Measurements from ENCODE around the gene C19orf18. TPM values are rescaled to one million over a fixed set of nuclear protein-coding genes. Genes with fewer than 3 reads are reported as not detected.
"Not testable (repeated sequence)": the region's sequence is repeated elsewhere in the genome, so short reads cannot be mapped to it uniquely, and the experiment has no call there.

The C19orf18 gene
- total RNA-seq: 2.2 TPM
- long read RNA-seq: 0 reads

- ATAC-seq: no peak
- no peak for DNase-seq (ENCODE audit: missing footprints)
- intact Hi-C loops (cut with DNase I): loop anchor here (10.0 kb wide), 1 partner anchor 290 kb away; no protein-coding TSS in a partner anchor
These were observed at the start of gene C19orf18 for GRCh38 chr19:57974434-57974833. TSS of gene C19orf18 (minus strand) at chr19:57974534. CDS start at chr19:57974432, 102 bp downstream.

GRCh38 chr19:58022283-58022660 lies 47.9 kb upstream of the C19orf18 start:
- intact Hi-C loops (cut with DNase I): loop anchor here (1.0 kb wide), 1 partner anchor 133 kb away; no protein-coding TSS in a partner anchor
- no peak for DNase-seq (ENCODE audit: missing footprints)
- ATAC-seq: no peak

- ATAC-seq (peak; percentile 94), DNase-seq (ENCODE audit: missing footprints) (no peak)
- intact Hi-C loops (cut with DNase I): loop anchor here (1.0 kb wide), 1 partner anchor 134 kb away; no protein-coding TSS in a partner anchor
These were observed 47.4 kb upstream of the C19orf18 start for GRCh38 chr19:58021541-58022282.

GRCh38 chr19:58020129-58020528 lies 45.8 kb upstream of the C19orf18 start:
- DNase-seq (ENCODE audit: missing footprints) (no peak), ATAC-seq (no peak)
- intact Hi-C loops (cut with DNase I): no loop called here

- intact Hi-C loops (cut with DNase I): no loop called here
- DNase-seq (ENCODE audit: missing footprints) (no peak), ATAC-seq (no peak)
These were observed 39.8 kb upstream of the C19orf18 start for GRCh38 chr19:58014141-58014540.

GRCh38 chr19:58010507-58010906 lies 36.2 kb upstream of the C19orf18 start:
- DNase-seq (ENCODE audit: missing footprints): no peak
- no peak for ATAC-seq
- intact Hi-C loops (cut with DNase I): no loop called here

- ATAC-seq (peak; percentile 94), DNase-seq (ENCODE audit: missing footprints) (peak; percentile 91)
- intact Hi-C loops (cut with DNase I): no loop called here
These were observed 35.5 kb upstream of the C19orf18 start for GRCh38 chr19:58009666-58010301.

- intact Hi-C loops (cut with DNase I): no loop called here
- no peak for DNase-seq (ENCODE audit: missing footprints)
- ATAC-seq: no peak
These were observed 34.9 kb upstream of the C19orf18 start for GRCh38 chr19:58009301-58009665.

GRCh38 chr19:58008877-58009276 lies 34.5 kb upstream of the C19orf18 start:
- DNase-seq (ENCODE audit: missing footprints); intact Hi-C loops (cut with DNase I); ATAC-seq: not testable (repeated sequence)

- ATAC-seq (no peak), DNase-seq (ENCODE audit: missing footprints) (no peak)
- intact Hi-C loops (cut with DNase I): no loop called here
These were observed 33.0 kb upstream of the C19orf18 start for GRCh38 chr19:58007285-58007684.

GRCh38 chr19:58003174-58003828 lies 29.0 kb upstream of the C19orf18 start:
- DNase-seq (ENCODE audit: missing footprints) (no peak), ATAC-seq (peak; percentile 7)
- intact Hi-C loops (cut with DNase I): loop anchor here (5.0 kb wide), 2 partner anchors 54 to 56 kb away; partner anchors contain the start of genes ZNF135 and ZNF256

GRCh38 chr19:58002384-58003173 lies 28.2 kb upstream of the C19orf18 start, which contains the start of gene ZNF606:
TSS of gene ZNF606 (minus strand) at chr19:58002820. CDS start at chr19:58001319, 1,501 bp downstream.
- peak; percentile 98 for ATAC-seq
- DNase-seq (ENCODE audit: missing footprints): peak; percentile 95
- intact Hi-C loops (cut with DNase I): loop anchor here (1.0 to 5.0 kb wide), 3 partner anchors 55 to 153 kb away; partner anchors contain the start of genes ZNF135 and ZNF256

GRCh38 chr19:58001895-58002369 lies 27.6 kb upstream of the C19orf18 start:
- intact Hi-C loops (cut with DNase I): loop anchor here (1.0 to 5.0 kb wide), 3 partner anchors 55 to 153 kb away; partner anchors contain the start of genes ZNF135 and ZNF256
- no peak for ATAC-seq

GRCh38 chr19:58000677-58001076 lies 26.3 kb upstream of the C19orf18 start:
- intact Hi-C loops (cut with DNase I): loop anchor here (5.0 kb wide), 2 partner anchors 53 to 57 kb away; partner anchors contain the start of genes ZNF135 and ZNF256

More at GRCh38 chr19:58001895-58002369, 27.6 kb upstream of the C19orf18 start:
- no peak for DNase-seq (ENCODE audit: missing footprints)

GRCh38 chr19:57992841-57993240 lies 18.5 kb upstream of the C19orf18 start:
- DNase-seq (ENCODE audit: missing footprints): no peak
- ATAC-seq: no peak
- intact Hi-C loops (cut with DNase I): no loop called here

More at GRCh38 chr19:58000677-58001076, 26.3 kb upstream of the C19orf18 start:
- no peak for ATAC-seq
- DNase-seq (ENCODE audit: missing footprints): no peak

- no peak for ATAC-seq
- intact Hi-C loops (cut with DNase I): loop anchor here (10.0 kb wide), 1 partner anchor 286 kb away; no protein-coding TSS in a partner anchor
- no peak for DNase-seq (ENCODE audit: missing footprints)
These were observed 4.4 kb upstream of the C19orf18 start for GRCh38 chr19:57978586-57979289.

GRCh38 chr19:57964761-57965160 lies 9.6 kb downstream of the C19orf18 start:
- intact Hi-C loops (cut with DNase I): no loop called here
- DNase-seq (ENCODE audit: missing footprints) (no peak), ATAC-seq (no peak)

All from Right ventricle myocardium inferior (tissue), 1 donor.